Heart left ventricle (tissue), 16 donors: ENCODE data around the gene FRMD6. TPM values are rescaled to one million over a fixed set of nuclear protein-coding genes. Genes with fewer than 3 reads are reported as not detected.

Source experiments
- ATAC-seq, 4 donors: fragments of 200-7000 bp; cut with Tn5 transposase; one replicate each; pipeline ENCODE4 v1.9.1; 2020 to 2022; ENCODE audit warnings: moderate library complexity in 4 of 4, mild to moderate bottlenecking in 3 of 4, moderate number of reproducible peaks in 1 of 4
- DNase-seq, 5 donors: peaks; one replicate each; pipeline ENCODE4 v3.0.0-alpha.2; 2020
- H3K27ac ChIP-seq, 12 donors: fragments of 200-600 bp; sonication (generic) in 4 of 12; one replicate each; pipeline versions ENCODE4 v1.5.0 to v1.8.0; 2016 to 2022; ENCODE audit warnings: mild to moderate bottlenecking in 2 of 12
- H3K27me3 ChIP-seq, 9 donors: fragments of 200-600 bp; sonication (generic) in 2 of 9; one replicate each; pipeline versions ENCODE4 v1.5.1 to v1.8.0; 2016 to 2022; ENCODE audit warnings: mild to moderate bottlenecking in 3 of 9
- H3K36me3 ChIP-seq, 9 donors: fragments of 200-600 bp; sonication (generic) in 2 of 9; one replicate each; pipeline versions ENCODE4 v1.5.0 to v1.8.0; 2018 to 2022; ENCODE audit warnings: mild to moderate bottlenecking in 2 of 9
- H3K4me1 ChIP-seq, 12 donors: fragments of 200-600 bp; sonication (generic) in 4 of 12; one replicate each; pipeline versions ENCODE4 v1.5.0 to v1.8.0; 2016 to 2022; ENCODE audit warnings: mild to moderate bottlenecking in 3 of 12
- H3K4me3 ChIP-seq, 12 donors: fragments of 200-600 bp; sonication (generic) in 4 of 12; one replicate each; pipeline versions ENCODE4 v1.5.0 to v1.8.0; 2017 to 2022; ENCODE audit warnings: mild to moderate bottlenecking in 9 of 12, moderate library complexity in 4 of 12
- H3K9me3 ChIP-seq, 12 donors: fragments of 200-600 bp; sonication (generic) in 4 of 12; one replicate each; pipeline versions ENCODE4 v1.5.0 to v1.8.0; 2016 to 2022; ENCODE audit warnings: mild to moderate bottlenecking in 1 of 12
- POLR2A ChIP-seq, 2 donors: fragments of 450-650 bp; IDR thresholded peaks; one replicate each; pipeline ENCODE4 v1.6.1; 2017; ENCODE audit warnings: antibody characterized with exemption in 2 of 2, mild to moderate bottlenecking in 2 of 2, moderate library complexity in 2 of 2
- WGBS, 4 donors: extraction: QIAGEN DNeasy Blood & Tissue Kit in 2 of 4; methylation state at CpG; one replicate each; pipeline versions ENCODE4 v1.1.5 to v1.1.7; 2013 to 2018; 5-methylcytosine and 5-hydroxymethylcytosine counted together
- intact Hi-C, 10 donors: fragments of 100-400 bp; cut with DNase I; formaldehyde crosslinking; loops; one replicate each; pipeline versions ENCODE4 v1.11.1 to v1.14.2; 2022
- polyA plus RNA-seq, 2 donors: library from polyadenylated mRNA; stranded (reverse); fragments of 200-250 nt; gene quantifications; one replicate each; pipeline ENCODE4 v1.2.3, GENCODE V29; 2013
- total RNA-seq, 9 donors: library from RNA; depleted of rRNA in 2 of 9; stranded (reverse); fragments of >200 nt in 2 of 9; fragmentation: NEBNext Ultra II Directional in 3 of 9; extraction: Animal tissue kit (Norgen Biotek cat#: 25700) in 3 of 9; gene quantifications; one replicate each; pipeline versions ENCODE4 v1.1.0 to v1.2.4, GENCODE V29; 2016 to 2023
- TF ChIP-seq, protein P1 (sequence below), 12 donors: fragments of 200-600 bp; sonication (generic) in 4 of 12; IDR thresholded peaks; one replicate each; pipeline versions ENCODE4 v1.5.0 to v1.8.0; 2018 to 2022; ENCODE audit warnings: antibody characterized with exemption in 12 of 12, mild to moderate bottlenecking in 5 of 12
- donor health status: ischemic (EF 13 %, LVEDD 7.1; RV severe dilation, severe dysfunction).
- donor health status: healthy with polysubstance abuse.
- donor health status: DM: no; HTN: yes; CAD: no.
- donor health status: DM: no; HTN: no; CAD: no.
- donor health status: ischemic (EF 25% LVEDD 6.9; RV normal size, moderate dysfunction).
- donor health status: ischemic (EF 25% LVEDD 5.7; RV mildly dilated, moderate dysfunction).
- donor health status: healthy.
- donor health status: DM: yes; HTN: yes; CAD: no.
- donor health status: ischemic (EF 35%, LVEDD 5.7; RV mildly dilated, moderate dysfunction).
- donor health status: nonischemic (EF 11% LVEDD 7.7; RV severe dilation, severe dysfunction).
- donor health status: DM: yes; HTN: yes; CAD: no.
- donor health status: PGD.
- donor health status: ischemic (EF 29% LVEDD 5.4; RV normal size, mild dysfunction).
- donor health status: nonischemic (EF 23%, LVEDD 6.1; RV moderate dilation, normal function).

Gene FRMD6
- total and polyA plus RNA-seq, 11 donors, result 1.9 to 23.2 (median 8.9) TPM

DNA sequence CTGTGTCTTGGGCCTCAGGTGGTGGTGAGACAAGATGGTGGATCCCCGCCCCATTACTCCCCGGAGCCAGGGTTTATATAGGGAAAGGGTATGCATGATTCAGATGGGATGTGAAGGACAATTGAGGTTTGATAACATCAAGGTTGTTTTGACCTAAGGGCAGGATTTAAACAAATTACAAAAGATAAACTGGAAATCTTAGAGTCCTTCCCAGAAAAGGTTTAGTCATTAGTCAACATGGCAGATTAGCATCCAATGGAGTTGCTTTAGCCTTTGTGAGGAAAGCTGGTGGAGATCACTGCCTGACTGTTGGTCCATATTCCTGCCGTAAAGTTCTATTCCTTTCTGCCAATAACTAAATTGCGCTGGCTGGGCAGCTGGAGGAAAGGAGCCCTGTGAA, 15.6 kb upstream of the FRMD6 start:
- ATAC-seq (no peak), DNase-seq (no peak)
- Histone ChIP-seq H3K27ac (no peak overlapping the region), H3K36me3 (no peaks in the 10 kb centered on the region), H3K4me1 (peaks cover 0 to 14% (median 0%) of the 10 kb centered on the region in 12 donors), H3K4me3 (no peak overlapping the region), H3K27me3 (no peaks in the 10 kb centered on the region), H3K9me3 (no peaks in the 10 kb centered on the region)
- TF ChIP-seq, protein P1, sequence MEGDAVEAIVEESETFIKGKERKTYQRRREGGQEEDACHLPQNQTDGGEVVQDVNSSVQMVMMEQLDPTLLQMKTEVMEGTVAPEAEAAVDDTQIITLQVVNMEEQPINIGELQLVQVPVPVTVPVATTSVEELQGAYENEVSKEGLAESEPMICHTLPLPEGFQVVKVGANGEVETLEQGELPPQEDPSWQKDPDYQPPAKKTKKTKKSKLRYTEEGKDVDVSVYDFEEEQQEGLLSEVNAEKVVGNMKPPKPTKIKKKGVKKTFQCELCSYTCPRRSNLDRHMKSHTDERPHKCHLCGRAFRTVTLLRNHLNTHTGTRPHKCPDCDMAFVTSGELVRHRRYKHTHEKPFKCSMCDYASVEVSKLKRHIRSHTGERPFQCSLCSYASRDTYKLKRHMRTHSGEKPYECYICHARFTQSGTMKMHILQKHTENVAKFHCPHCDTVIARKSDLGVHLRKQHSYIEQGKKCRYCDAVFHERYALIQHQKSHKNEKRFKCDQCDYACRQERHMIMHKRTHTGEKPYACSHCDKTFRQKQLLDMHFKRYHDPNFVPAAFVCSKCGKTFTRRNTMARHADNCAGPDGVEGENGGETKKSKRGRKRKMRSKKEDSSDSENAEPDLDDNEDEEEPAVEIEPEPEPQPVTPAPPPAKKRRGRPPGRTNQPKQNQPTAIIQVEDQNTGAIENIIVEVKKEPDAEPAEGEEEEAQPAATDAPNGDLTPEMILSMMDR (IDR thresholded peaks at IDR 0.05), result no peak
- TF ChIP-seq POLR2A (IDR thresholded peaks at IDR 0.05), result no peak
- intact Hi-C loops, result loop anchor here in 2 of 10 donors (10.0 kb wide), 2 partner anchors 81 to 111 kb away; no protein-coding TSS in a partner anchor
- 84 to 95% (median 89%) methylated on average over 4 of the region's 4 CpGs for WGBS, 4 donors

DNA sequence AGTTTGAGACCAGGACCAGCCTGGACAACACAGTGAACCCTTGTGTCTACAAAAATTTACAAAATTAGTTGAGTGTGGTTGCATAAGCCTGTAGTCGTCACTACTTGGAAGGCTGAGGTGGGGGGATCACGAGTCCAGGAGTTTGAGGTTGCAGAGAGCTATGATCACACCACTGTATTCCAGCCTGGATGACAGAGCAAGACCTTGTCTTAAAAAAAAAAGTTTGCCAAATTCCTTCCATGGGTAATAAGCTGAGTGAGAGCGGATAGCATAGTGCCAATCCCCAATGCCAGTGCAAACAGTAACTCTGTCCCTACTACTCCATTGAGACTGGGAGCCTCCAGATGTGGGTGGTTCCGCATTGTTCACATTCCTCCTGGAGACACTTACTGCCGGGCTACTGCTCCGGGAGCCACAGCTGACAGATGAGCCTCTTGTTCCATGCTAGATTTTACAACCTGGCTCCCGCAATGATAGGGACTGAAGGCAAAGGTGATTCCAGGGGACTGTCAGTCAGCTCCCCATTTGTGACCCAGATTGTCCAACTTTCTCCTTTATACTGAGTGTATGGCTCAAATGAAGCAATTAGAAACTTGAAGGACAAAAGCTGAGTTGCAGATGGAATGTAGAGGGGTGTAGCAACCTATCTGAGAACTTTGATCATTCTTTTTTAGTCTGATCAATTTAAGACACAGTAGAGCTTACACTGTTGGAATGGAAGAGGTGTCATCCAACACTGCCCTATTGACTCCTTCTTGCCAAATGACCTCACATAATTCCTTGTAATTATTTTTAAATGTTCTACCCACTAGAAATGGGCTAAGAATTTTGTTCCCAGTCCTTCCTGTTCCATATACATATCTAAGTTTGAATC, 13.4 kb upstream of the FRMD6 start:
- WGBS, 4 donors, result 38 to 61% (median 49%) methylated on average over 7 of the region's 7 CpGs
- Histone ChIP-seq H3K9me3 (no peaks in the 10 kb centered on the region), H3K27ac (no peak overlapping the region), H3K4me1 (peaks cover 0 to 14% (median 0%) of the 10 kb centered on the region in 12 donors), H3K27me3 (no peaks in the 10 kb centered on the region), H3K36me3 (peaks cover 0 to 2% (median 0%) of the 10 kb centered on the region in 9 donors), H3K4me3 (no peak overlapping the region)
- DNase-seq, result no peak
- peak; percentile 55 to 65 (median 64) for ATAC-seq
- intact Hi-C loops, result loop anchor here in 2 of 10 donors (10.0 kb wide), 2 partner anchors 84 to 114 kb away; no protein-coding TSS in a partner anchor
- no peak for TF ChIP-seq POLR2A (IDR thresholded peaks at IDR 0.05)
- TF ChIP-seq, protein P1 (IDR thresholded peaks at IDR 0.05), result no peak

DNA sequence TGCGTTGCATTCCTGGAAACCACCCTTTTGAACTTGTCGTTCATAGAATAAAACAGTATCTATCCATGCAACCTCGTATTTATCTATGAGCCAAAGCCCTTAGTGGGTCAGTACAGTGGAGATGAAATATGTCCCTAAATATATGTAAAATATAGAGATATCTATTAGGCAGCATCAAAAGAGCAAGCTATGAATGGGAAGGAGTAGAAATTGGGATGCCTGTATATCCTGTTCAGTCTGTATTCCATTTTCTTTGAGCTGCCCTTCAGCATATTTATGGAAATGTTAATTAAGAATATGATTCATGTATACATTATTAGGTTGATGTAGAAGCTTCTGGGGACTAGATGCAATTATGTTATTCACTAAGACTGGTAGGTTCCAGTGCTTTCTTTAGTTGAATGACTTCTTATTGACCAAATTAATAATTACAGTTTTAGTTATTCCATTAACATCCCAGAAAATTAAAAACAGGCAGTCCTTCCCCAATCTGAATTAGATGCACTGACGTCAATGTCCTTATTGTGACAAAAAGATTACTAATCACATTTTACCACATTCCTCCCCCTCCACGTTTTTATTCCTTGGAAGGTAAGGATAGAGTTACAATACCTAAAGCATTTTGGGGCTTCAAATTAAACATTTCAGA, 11.9 kb upstream of the FRMD6 start:
- TF ChIP-seq, protein P1 (IDR thresholded peaks at IDR 0.05), result no peak
- no peak for TF ChIP-seq POLR2A (IDR thresholded peaks at IDR 0.05)
- ATAC-seq, result no peak

DNA sequence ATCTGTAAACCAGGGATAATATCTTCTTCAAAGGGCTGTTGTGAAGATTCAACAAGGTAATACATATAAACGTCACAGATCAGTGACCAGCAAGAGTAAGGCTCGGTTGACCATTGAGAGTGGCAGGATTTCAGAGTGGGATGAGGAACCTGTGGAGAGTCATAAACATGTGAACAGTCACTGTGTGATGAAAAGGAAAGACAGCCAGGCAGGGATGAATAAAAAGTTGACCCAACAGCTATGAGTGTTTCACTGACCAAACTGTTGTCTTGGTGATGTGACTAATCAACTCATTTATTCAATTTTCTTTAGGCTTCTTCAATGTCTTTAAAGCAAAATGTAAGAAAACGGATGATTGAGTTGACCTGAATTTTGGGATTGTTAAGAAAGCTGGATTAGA, 8.6 kb upstream of the FRMD6 start:
- no peak for DNase-seq
- no peak for ATAC-seq
- no peaks in the 10 kb centered on the region for H3K27me3 ChIP-seq
- no peak for TF ChIP-seq POLR2A (IDR thresholded peaks at IDR 0.05)
- TF ChIP-seq, protein P1 (IDR thresholded peaks at IDR 0.05), result no peak
- intact Hi-C loops, result loop anchor here in 1 of 10 donors (10.0 kb wide), 1 partner anchor 358 kb away; no protein-coding TSS in a partner anchor
- H3K9me3 ChIP-seq, result no peaks in the 10 kb centered on the region
- peaks cover 0 to 2% (median 0%) of the 10 kb centered on the region in 9 donors for H3K36me3 ChIP-seq
- H3K4me1 ChIP-seq, result peaks cover 0 to 4% (median 0%) of the 10 kb centered on the region in 12 donors
- H3K27ac ChIP-seq, result no peak overlapping the region
- WGBS, 4 donors, result 92 to 96% (median 94%) methylated on average over 3 of the region's 3 CpGs
- no peak overlapping the region for H3K4me3 ChIP-seq

More for the DNA sequence above, 11.9 kb upstream of the FRMD6 start:
- peaks cover 0 to 2% (median 0%) of the 10 kb centered on the region in 9 donors for H3K36me3 ChIP-seq
- H3K27me3 ChIP-seq, result no peaks in the 10 kb centered on the region
- H3K4me1 ChIP-seq, result peaks cover 0 to 14% (median 0%) of the 10 kb centered on the region in 12 donors
- WGBS, 4 donors, result 67 to 78% (median 73%) methylated on average over 5 of the region's 5 CpGs
- no peaks in the 10 kb centered on the region for H3K9me3 ChIP-seq
- intact Hi-C loops, result loop anchor here in 2 of 10 donors (10.0 kb wide), 3 partner anchors 85 to 355 kb away; no protein-coding TSS in a partner anchor
- no peak overlapping the region for H3K27ac ChIP-seq
- no peak for DNase-seq
- no peak overlapping the region for H3K4me3 ChIP-seq
